Cardiac muscle cell (in vitro differentiated cells and primary cell): ENCODE measurements around the gene LRCH3. TPM values are rescaled to one million over a fixed set of nuclear protein-coding genes. Genes with fewer than 3 reads are reported as not detected.
A peak's percentile ranks its signal among the peaks of the same experiment; 100 is the strongest.

Experiments
- DNase-seq, 2 donors: peaks; one replicate each; pipeline versions ENCODE4 v3.0.0 to v3.0.0-alpha.2; 2010 to 2017; ENCODE audit warnings: low read depth in 1 of 2, low spot score in 1 of 2
- H3K27ac ChIP-seq: fragments of 200-600 bp; sonication (generic); 2 replicates; pipeline ENCODE4 v1.5.1; 2016
- H3K27me3 ChIP-seq: fragments of 200-600 bp; sonication (generic); 2 replicates; pipeline ENCODE4 v1.6.0; 2016; ENCODE audit warnings: control low read depth
- H3K36me3 ChIP-seq: fragments of 200-600 bp; sonication (generic); 2 replicates; pipeline ENCODE4 v1.5.1; 2016; ENCODE audit warnings: control low read depth
- H3K4me1 ChIP-seq: fragments of 200-600 bp; sonication (generic); 2 replicates; pipeline ENCODE4 v1.8.1; 2017; ENCODE audit warnings: low read depth, mild to moderate bottlenecking, mixed run types
- H3K4me3 ChIP-seq: fragments of 200-600 bp; sonication (generic); 2 replicates; pipeline ENCODE4 v1.5.1; 2016; ENCODE audit warnings: mild to moderate bottlenecking
- H3K9me3 ChIP-seq: fragments of 200-600 bp; sonication (generic); 2 replicates; pipeline ENCODE4 v1.5.1; 2017; ENCODE audit warnings: low read depth, mild to moderate bottlenecking, control low read depth
- polyA plus RNA-seq: library from polyadenylated mRNA; unstranded; fragments of >200 nt; fragmentation: Nextera tagmentation; extraction: Ambion mirVana; gene quantifications from 2 replicates; pipeline ENCODE4 v1.2.1, GENCODE V29; 2016
- total RNA-seq: library from RNA; depleted of rRNA; stranded (reverse); fragments of >200 nt; gene quantifications from 2 replicates; pipeline ENCODE4 v1.2.3, GENCODE V29; 2016
- TF ChIP-seq, protein P1 (sequence below): IDR thresholded peaks from 2 replicates; pipeline ENCODE4 v1.5.1; 2012; ENCODE audit warnings: low read depth, mild to moderate bottlenecking, low read length

LRCH3 gene
- total and polyA plus RNA-seq, 2 experiments from 2014 or later, result 36.7 to 38.9 TPM

DNA sequence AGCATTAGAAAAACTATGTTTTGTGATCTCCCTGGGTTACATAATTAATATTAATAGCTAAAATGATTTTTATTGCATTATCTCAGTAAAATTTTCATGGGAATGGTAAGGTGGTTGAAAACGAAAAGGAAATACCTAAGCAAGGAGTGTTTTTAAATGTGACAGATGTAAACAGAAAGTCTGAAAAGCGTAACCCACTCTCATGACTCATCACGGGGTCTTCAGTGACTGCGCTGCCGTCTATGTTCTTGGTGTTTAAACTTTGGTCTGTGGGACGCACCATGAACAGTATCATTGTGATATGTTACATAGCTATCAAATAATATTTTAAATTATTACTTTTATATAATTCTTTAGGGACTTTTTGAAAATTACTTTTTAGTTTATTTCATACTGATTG lies 19.8 kb downstream of the LRCH3 start:
- Histone ChIP-seq H3K36me3 (no peaks in the 10 kb centered on the region), H3K4me3 (no peak overlapping the region), H3K9me3 (no peaks in the 10 kb centered on the region), H3K27me3 (no peaks in the 10 kb centered on the region), H3K4me1 (peaks cover 17% of the 10 kb centered on the region), H3K27ac (no peak overlapping the region)
- TF ChIP-seq, protein P1, sequence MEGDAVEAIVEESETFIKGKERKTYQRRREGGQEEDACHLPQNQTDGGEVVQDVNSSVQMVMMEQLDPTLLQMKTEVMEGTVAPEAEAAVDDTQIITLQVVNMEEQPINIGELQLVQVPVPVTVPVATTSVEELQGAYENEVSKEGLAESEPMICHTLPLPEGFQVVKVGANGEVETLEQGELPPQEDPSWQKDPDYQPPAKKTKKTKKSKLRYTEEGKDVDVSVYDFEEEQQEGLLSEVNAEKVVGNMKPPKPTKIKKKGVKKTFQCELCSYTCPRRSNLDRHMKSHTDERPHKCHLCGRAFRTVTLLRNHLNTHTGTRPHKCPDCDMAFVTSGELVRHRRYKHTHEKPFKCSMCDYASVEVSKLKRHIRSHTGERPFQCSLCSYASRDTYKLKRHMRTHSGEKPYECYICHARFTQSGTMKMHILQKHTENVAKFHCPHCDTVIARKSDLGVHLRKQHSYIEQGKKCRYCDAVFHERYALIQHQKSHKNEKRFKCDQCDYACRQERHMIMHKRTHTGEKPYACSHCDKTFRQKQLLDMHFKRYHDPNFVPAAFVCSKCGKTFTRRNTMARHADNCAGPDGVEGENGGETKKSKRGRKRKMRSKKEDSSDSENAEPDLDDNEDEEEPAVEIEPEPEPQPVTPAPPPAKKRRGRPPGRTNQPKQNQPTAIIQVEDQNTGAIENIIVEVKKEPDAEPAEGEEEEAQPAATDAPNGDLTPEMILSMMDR, result no peak
- DNase-seq, result no peak

DNA sequence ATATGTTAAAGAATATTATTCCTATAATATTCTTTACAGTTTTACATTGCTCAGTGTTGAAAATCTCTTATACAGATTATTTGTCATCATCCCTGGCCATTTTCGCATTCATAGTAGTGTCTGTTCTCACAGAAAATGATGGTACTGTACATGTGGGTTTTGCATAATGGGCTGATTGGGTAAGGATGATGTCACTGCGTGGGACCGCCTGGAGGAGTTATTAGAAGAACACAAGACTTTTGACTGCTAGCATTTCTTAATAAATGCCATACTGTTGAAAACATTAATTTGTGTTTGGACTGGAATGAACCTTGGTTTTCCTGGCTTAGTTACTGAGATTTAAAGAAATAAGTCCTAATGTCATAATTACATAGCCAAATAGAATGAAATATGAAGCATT lies 20.3 kb downstream of the LRCH3 start:
- H3K9me3 ChIP-seq, result no peaks in the 10 kb centered on the region
- no peak overlapping the region for H3K27ac ChIP-seq
- DNase-seq, result peak in 1 of 2 donors; percentile 93
- no peaks in the 10 kb centered on the region for H3K27me3 ChIP-seq
- TF ChIP-seq, protein P1, result no peak
- peaks cover 17% of the 10 kb centered on the region for H3K4me1 ChIP-seq
- H3K36me3 ChIP-seq, result peaks cover 3% of the 10 kb centered on the region
- no peak overlapping the region for H3K4me3 ChIP-seq

DNA sequence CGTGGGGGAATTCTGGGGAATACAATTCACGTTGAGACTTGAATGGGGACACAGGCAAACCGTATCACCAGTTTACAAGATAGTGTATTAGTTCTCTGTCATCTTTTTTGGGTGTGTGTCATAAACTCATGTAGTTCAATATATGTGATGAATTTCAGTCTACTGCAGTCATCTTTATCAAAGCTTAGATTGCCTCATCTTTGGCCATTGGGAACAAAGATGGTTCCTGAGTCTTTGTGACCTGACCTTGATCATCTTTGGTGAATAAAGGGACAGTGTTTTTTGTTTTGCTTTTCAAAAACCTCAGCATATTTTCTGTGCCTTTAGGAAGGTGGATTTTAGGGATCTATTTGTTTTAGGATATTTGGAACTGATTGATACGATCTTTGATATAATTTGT lies 23.3 kb downstream of the LRCH3 start:
- TF ChIP-seq, protein P1, result no peak
- no peak overlapping the region for H3K4me3 ChIP-seq
- peaks cover 4% of the 10 kb centered on the region for H3K36me3 ChIP-seq
- no peak for DNase-seq
- H3K27me3 ChIP-seq, result no peaks in the 10 kb centered on the region
- peaks cover 2% of the 10 kb centered on the region for H3K4me1 ChIP-seq
- H3K27ac ChIP-seq, result no peak overlapping the region
- no peaks in the 10 kb centered on the region for H3K9me3 ChIP-seq

DNA sequence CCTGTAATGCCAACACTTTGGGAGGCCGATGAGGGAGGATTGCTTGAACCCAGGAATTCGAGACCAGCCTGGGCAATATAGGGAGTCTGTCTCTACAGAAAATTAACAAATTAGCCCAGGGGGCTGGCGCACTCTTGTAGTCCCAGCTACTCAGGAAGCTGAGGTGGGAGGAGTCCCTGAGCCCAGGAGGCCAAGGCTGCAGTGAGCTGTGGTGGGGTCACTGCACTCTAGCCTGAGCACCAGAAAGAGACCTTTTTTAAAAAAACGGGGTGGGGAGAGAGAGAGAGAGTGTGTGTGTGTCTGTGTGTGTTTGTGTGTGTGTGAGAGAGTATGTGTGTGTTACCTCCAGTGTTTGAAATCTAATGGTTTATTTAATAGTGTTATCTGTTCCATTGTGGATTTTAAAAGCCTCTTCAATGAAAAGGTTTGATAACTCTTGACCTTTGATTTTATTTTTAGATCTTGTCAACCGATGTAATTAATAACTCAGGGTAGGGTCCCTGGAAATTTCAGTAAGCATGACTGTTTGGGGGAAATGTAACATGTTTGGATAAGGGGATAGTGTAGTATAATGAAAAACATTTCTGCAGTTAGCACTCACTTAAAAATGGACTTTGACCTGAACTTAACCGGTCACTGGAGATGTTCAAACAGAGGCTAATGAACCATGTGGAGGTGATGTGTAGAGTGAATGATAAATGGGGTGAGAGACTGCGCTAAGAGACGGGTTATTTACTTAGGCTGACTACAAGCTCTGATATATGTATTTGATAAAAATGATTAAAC lies 29.7 kb downstream of the LRCH3 start:
- H3K27ac ChIP-seq, result peak overlapping the region; percentile 34
- H3K9me3 ChIP-seq, result no peaks in the 10 kb centered on the region
- H3K4me1 ChIP-seq, result no peaks in the 10 kb centered on the region
- H3K36me3 ChIP-seq, result peaks cover 14% of the 10 kb centered on the region
- DNase-seq, result no peak
- TF ChIP-seq, protein P1, result no peak
- H3K27me3 ChIP-seq, result no peaks in the 10 kb centered on the region
- no peak overlapping the region for H3K4me3 ChIP-seq

DNA sequence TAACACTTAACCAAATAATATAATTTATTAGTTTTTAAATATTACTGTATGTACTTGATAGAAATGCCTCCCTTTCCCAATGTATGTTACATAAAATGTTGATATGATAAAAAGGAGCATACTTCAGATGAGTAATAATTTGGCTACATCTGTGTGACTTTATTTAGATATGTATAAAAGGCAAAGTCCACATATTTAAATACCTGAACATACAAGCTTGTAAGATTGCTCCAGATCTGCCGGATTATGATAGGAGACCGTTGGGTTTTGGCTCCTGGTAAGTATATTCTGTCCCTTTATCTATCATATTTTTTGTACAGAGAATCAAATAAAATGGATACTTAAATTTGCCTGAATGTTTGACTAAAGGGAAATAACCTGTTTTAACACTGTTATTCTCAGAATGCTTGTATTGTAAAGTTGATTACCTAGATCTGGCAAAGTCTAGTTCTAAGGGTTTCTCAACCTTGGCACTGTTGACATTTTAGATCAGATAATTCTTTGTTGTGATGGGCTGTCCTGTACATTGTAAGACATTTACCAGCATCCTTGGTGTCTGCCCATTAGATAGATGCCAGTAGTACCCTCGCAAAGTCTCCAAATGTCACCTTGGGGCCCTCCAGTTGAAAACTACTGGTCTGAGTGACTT lies 38.5 kb downstream of the LRCH3 start:
- Histone ChIP-seq H3K4me1 (no peaks in the 10 kb centered on the region), H3K27ac (no peak overlapping the region), H3K36me3 (peaks cover 61% of the 10 kb centered on the region), H3K27me3 (no peaks in the 10 kb centered on the region), H3K4me3 (no peak overlapping the region), H3K9me3 (no peaks in the 10 kb centered on the region)
- no peak for DNase-seq
- TF ChIP-seq, protein P1, result no peak
